HEK293T (cell line): ENCODE data around the gene UCN2.

Experiments
- BHLHE40 ChIP-seq: fragments of 450-650 bp; IDR thresholded peaks from 2 replicates; pipeline ENCODE4 v1.6.1; 2016; ENCODE audit warnings: mild to moderate bottlenecking, moderate library complexity, borderline replicate concordance
- ELF4 ChIP-seq: fragments of 450-650 bp; IDR thresholded peaks from 2 replicates; pipeline ENCODE4 v1.6.1; 2017; ENCODE audit warnings: antibody characterized with exemption
- FOXA1 ChIP-seq: fragments of 450-650 bp; IDR thresholded peaks from 2 replicates; pipeline ENCODE4 v1.6.1; 2016; ENCODE audit warnings: mild to moderate bottlenecking
- FOXK2 ChIP-seq: fragments of 450-650 bp; IDR thresholded peaks from 2 replicates; pipeline ENCODE4 v1.6.1; 2016; ENCODE audit warnings: mild to moderate bottlenecking
- FOXM1 ChIP-seq: fragments of 450-650 bp; IDR thresholded peaks from 2 replicates; pipeline ENCODE4 v1.6.1; 2017; ENCODE audit warnings: mild to moderate bottlenecking, borderline replicate concordance
- HDGF ChIP-seq: fragments of 450-650 bp; IDR thresholded peaks from 2 replicates; pipeline ENCODE4 v1.6.1; 2017; ENCODE audit warnings: antibody characterized with exemption, borderline replicate concordance
- L3MBTL2 ChIP-seq: fragments of 450-650 bp; conservative IDR thresholded peaks from 2 replicates; pipeline ENCODE4 v1.6.1; 2016; ENCODE audit warnings: mild to moderate bottlenecking
- LEF1 ChIP-seq: fragments of 450-650 bp; IDR thresholded peaks from 2 replicates; pipeline ENCODE4 v1.6.1; 2017; ENCODE audit warnings: mild to moderate bottlenecking, borderline replicate concordance
- NFRKB ChIP-seq: fragments of 450-650 bp; IDR thresholded peaks from 2 replicates; pipeline ENCODE4 v1.6.1; 2016; ENCODE audit warnings: mild to moderate bottlenecking, moderate library complexity
- PKNOX1 ChIP-seq: fragments of 450-650 bp; IDR thresholded peaks from 2 replicates; pipeline ENCODE4 v1.6.1; 2016
- SP1 ChIP-seq: fragments of 450-650 bp; IDR thresholded peaks from 2 replicates; pipeline ENCODE4 v1.6.1; 2017
- TARDBP ChIP-seq: fragments of 450-650 bp; IDR thresholded peaks from 2 replicates; pipeline ENCODE4 v1.6.1; 2016

- TF ChIP-seq LEF1 (no peak), FOXA1 (no peak), TARDBP (no peak), FOXM1 (no peak), SP1 (no peak), L3MBTL2 (no peak), PKNOX1 (peak; percentile 49), BHLHE40 (no peak), NFRKB (no peak), FOXK2 (no peak), HDGF (no peak), ELF4 (no peak)
Measured at GRCh38 chr3:48555231-48555948, 8.2 kb downstream of the UCN2 start.
